ENCODE measurements around the gene KCNQ1. TPM values are rescaled to one million over a fixed set of nuclear protein-coding genes. Genes with fewer than 3 reads are reported as not detected.

The KCNQ1 gene
- total RNA-seq, 4 donors from 2014 or later: 5.6 to 46.8 (median 24.6) TPM

- no peaks in the 10 kb centered on the region for H3K9me3 ChIP-seq
- 56 to 62% methylated on average over 7 to 40 of the region's 45 CpGs for WGBS, 2 donors (ENCODE audit: low coverage in 1 of 2)
- no peaks in the 10 kb centered on the region for H3K36me3 ChIP-seq
- peak; percentile 34 for DNase-seq
- H3K4me3 ChIP-seq: no peak overlapping the region
- peak overlapping the region in 1 of 4 donors; percentile 47 for H3K27ac ChIP-seq
- peaks cover 5 to 21% (median 17%) of the 10 kb centered on the region in 4 donors for H3K4me1 ChIP-seq
- in situ Hi-C loops (cut with MboI; ENCODE audit: low pct_ligation_motif_present in 1 of 4, low pct_unique_long_range_greater_than_20kb in 1 of 4, low sequenced_read_pairs in 3 of 4): no loop called here
- TF ChIP-seq POLR2AphosphoS5 (IDR thresholded peaks at IDR 0.05) (no peak), POLR2A (IDR thresholded peaks at IDR 0.05) (no peak)
- intact Hi-C loops (cut with DNase I; ENCODE audit: low total_unique reads): no loop called here
- no peaks in the 10 kb centered on the region for H3K27me3 ChIP-seq
Observed at GRCh38 chr11:2574553-2575535, 130.0 kb downstream of the KCNQ1 start.

DNA sequence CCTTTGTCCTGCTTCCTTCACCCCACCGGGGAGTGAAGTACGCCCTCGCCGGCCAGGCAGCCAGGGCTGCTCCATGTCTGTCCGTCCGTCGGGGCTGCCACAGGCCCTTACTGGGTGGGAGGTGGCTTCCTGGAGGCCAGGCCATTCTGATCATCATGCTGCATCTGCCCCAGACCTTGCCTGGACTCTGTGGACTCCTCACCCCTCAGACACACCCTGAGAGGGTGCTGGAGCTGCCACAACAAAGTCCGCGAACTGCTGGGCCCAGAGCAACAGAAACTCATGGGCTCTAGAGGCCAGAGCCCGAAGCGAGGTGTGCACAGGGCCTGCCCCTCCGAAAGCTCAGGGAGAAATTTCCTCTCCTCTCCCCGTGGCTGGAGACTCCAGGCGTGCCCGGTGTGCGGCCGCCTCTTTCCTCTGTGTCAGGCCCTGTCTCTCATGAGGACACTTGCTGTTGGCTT, 130.8 kb downstream of the KCNQ1 start:
- Histone ChIP-seq H3K4me3 (no peak overlapping the region), H3K36me3 (no peaks in the 10 kb centered on the region), H3K27ac (peak overlapping the region in 1 of 4 donors; percentile 47), H3K4me1 (peaks cover 5 to 21% (median 17%) of the 10 kb centered on the region in 4 donors), H3K9me3 (no peaks in the 10 kb centered on the region), H3K27me3 (no peaks in the 10 kb centered on the region)
- WGBS, 2 donors (ENCODE audit: low coverage in 1 of 2): 40 to 87% methylated on average over 1 to 17 of the region's 17 CpGs
- in situ Hi-C loops (cut with MboI; ENCODE audit: low pct_ligation_motif_present in 1 of 4, low pct_unique_long_range_greater_than_20kb in 1 of 4, low sequenced_read_pairs in 3 of 4) (no loop called here), intact Hi-C loops (cut with DNase I; ENCODE audit: low total_unique reads) (no loop called here)
- no peak for TF ChIP-seq POLR2A (IDR thresholded peaks at IDR 0.05)
- no peak for TF ChIP-seq CTCF (IDR thresholded peaks at IDR 0.05)
- TF ChIP-seq EP300 (IDR thresholded peaks at IDR 0.05; ENCODE audit: low read depth): no peak
- no peak for TF ChIP-seq POLR2AphosphoS5 (IDR thresholded peaks at IDR 0.05)
- DNase-seq: peak; percentile 39

DNA sequence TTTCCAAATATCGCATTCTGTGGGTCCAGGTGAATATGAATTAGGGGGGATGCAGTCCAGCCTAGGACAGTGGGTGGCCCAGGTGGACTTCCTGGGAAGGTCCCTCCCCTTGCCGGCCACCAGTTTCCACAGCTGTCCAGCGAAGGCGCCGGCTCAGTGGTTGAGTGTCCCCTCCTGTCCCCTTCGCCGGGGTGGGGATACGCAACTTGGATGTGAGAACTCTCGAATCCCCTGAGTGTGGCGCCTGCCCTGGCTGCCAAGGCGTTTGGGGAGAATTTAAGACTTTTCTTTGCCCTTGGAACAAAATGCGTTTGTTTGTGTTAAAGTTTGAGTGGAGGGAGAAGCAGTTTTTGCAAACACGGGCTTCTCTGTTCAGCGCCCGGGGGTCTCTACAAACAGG, 131.3 kb downstream of the KCNQ1 start:
- peaks cover 5 to 21% (median 17%) of the 10 kb centered on the region in 4 donors for H3K4me1 ChIP-seq
- H3K9me3 ChIP-seq: no peaks in the 10 kb centered on the region
- DNase-seq: peak; percentile 7
- TF ChIP-seq CTCF (IDR thresholded peaks at IDR 0.05): no peak
- TF ChIP-seq POLR2AphosphoS5 (IDR thresholded peaks at IDR 0.05): no peak
- no peak for TF ChIP-seq POLR2A (IDR thresholded peaks at IDR 0.05)
- no peak for TF ChIP-seq EP300 (IDR thresholded peaks at IDR 0.05; ENCODE audit: low read depth)
- H3K27ac ChIP-seq: no peak overlapping the region
- WGBS, 2 donors (ENCODE audit: low coverage in 1 of 2): 92% methylated on average over 14 of the region's 15 CpGs; no CpG with 5 or more reads in 1 of the 2 donors
- in situ Hi-C loops (cut with MboI; ENCODE audit: low pct_ligation_motif_present in 1 of 4, low pct_unique_long_range_greater_than_20kb in 1 of 4, low sequenced_read_pairs in 3 of 4): no loop called here
- H3K36me3 ChIP-seq: no peaks in the 10 kb centered on the region
- intact Hi-C loops (cut with DNase I; ENCODE audit: low total_unique reads): no loop called here
- H3K4me3 ChIP-seq: no peak overlapping the region
- no peaks in the 10 kb centered on the region for H3K27me3 ChIP-seq

DNA sequence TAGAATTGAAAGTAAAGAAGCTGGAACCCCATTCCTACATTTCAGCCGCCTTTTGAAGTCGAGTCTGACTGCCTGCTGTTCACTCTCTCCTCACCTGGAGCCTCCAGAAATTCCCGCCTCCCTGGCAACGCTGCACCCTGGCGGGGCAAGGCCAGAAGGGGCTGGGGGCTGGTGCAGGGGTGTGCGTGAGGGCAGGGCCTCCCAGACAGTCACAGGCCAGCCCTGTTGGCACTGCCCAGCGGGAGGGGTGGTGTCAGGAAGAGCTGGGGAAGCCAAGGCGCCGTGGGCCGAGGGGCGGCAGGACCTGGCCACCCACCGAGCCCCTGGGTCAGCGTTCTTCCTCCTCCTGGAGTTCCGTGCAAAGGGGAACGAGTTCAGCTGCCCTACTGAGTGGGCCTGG, 131.7 kb downstream of the KCNQ1 start:
- DNase-seq: peak; percentile 5
- Histone ChIP-seq H3K9me3 (no peaks in the 10 kb centered on the region), H3K4me1 (peaks cover 5 to 21% (median 17%) of the 10 kb centered on the region in 4 donors), H3K4me3 (no peak overlapping the region), H3K27me3 (no peaks in the 10 kb centered on the region), H3K36me3 (no peaks in the 10 kb centered on the region), H3K27ac (no peak overlapping the region)
- TF ChIP-seq EP300 (IDR thresholded peaks at IDR 0.05; ENCODE audit: low read depth) (no peak), CTCF (IDR thresholded peaks at IDR 0.05) (no peak), POLR2AphosphoS5 (IDR thresholded peaks at IDR 0.05) (no peak)
- intact Hi-C loops (cut with DNase I; ENCODE audit: low total_unique reads) (no loop called here), in situ Hi-C loops (cut with MboI; ENCODE audit: low pct_ligation_motif_present in 1 of 4, low pct_unique_long_range_greater_than_20kb in 1 of 4, low sequenced_read_pairs in 3 of 4) (no loop called here)
- 90% methylated on average over 14 of the region's 15 CpGs; no CpG with 5 or more reads in 1 of the 2 donors for WGBS, 2 donors (ENCODE audit: low coverage in 1 of 2)
